ENCODE results near the gene HECTD2. TPM values are rescaled to one million over a fixed set of nuclear protein-coding genes. Genes with fewer than 3 reads are reported as not detected.
"Not testable (repeated sequence)": the region's sequence is repeated elsewhere in the genome, so short reads cannot be mapped to it uniquely, and the experiment has no call there.

HECTD2 gene
- total RNA-seq, 1 experiment from 2014 or later, result 20.9 TPM

GRCh38 chr10:91369978-91370589 lies 40.1 kb upstream of the HECTD2 start:
- H3K27ac ChIP-seq (ENCODE audit: low read depth, low read length, poor library complexity, severe bottlenecking); H3K4me3 ChIP-seq (ENCODE audit: low read depth, low read length, poor library complexity, severe bottlenecking); H3K4me1 ChIP-seq (ENCODE audit: insufficient read depth, low read length, poor library complexity, severe bottlenecking); POLR2A ChIA-PET (ENCODE audit: low non-redundant PET); BruUV-seq (replicated peaks); H3K27me3 ChIP-seq (replicated peaks; ENCODE audit: insufficient read depth, low read depth, low read length, poor library complexity); H3K36me3 ChIP-seq (ENCODE audit: insufficient read depth, low read length, poor library complexity, severe bottlenecking): not testable (repeated sequence)
- CTCF ChIA-PET, result interaction anchor here (1.0 kb wide), 1 partner anchor 71 kb away, joined by 7 read pairs; no protein-coding TSS in a partner anchor
- intact Hi-C loops (cut with micrococcal nuclease; ENCODE audit: unreplicated experiment), result loop anchor here (1.0 kb wide), 1 partner anchor 72 kb away; no protein-coding TSS in a partner anchor
- peak; percentile 55 for DNase-seq (ENCODE audit: low spot score)
- H3K9me3 ChIP-seq (ENCODE audit: low read depth, low read length, poor library complexity, severe bottlenecking), result peaks cover 14% of the 10 kb centered on the region
- TF ChIP-seq CTCF (conservative IDR thresholded peaks at IDR 0.05; ENCODE audit: low read depth, low read length), result peak; percentile 62

GRCh38 chr10:91374052-91374451 lies 36.1 kb upstream of the HECTD2 start:
- ChIA-PET POLR2A (ENCODE audit: low non-redundant PET) (no interaction called here), CTCF (no interaction called here)
- no peak overlapping the region for H3K4me3 ChIP-seq (ENCODE audit: low read depth, low read length, poor library complexity, severe bottlenecking)
- no peak for DNase-seq (ENCODE audit: low spot score)
- H3K27ac ChIP-seq (ENCODE audit: low read depth, low read length, poor library complexity, severe bottlenecking), result no peak overlapping the region
- no peaks in the 10 kb centered on the region for H3K36me3 ChIP-seq (ENCODE audit: insufficient read depth, low read length, poor library complexity, severe bottlenecking)
- H3K9me3 ChIP-seq (ENCODE audit: low read depth, low read length, poor library complexity, severe bottlenecking), result peaks cover 14% of the 10 kb centered on the region
- no peaks in the 10 kb centered on the region for H3K27me3 ChIP-seq (replicated peaks; ENCODE audit: insufficient read depth, low read depth, low read length, poor library complexity)
- intact Hi-C loops (cut with micrococcal nuclease; ENCODE audit: unreplicated experiment), result no loop called here
- no peaks in the 10 kb centered on the region for H3K4me1 ChIP-seq (ENCODE audit: insufficient read depth, low read length, poor library complexity, severe bottlenecking)
- no TSS peak for BruUV-seq (replicated peaks)
- TF ChIP-seq EZH2 (IDR thresholded peaks at IDR 0.05; ENCODE audit: borderline replicate concordance, low read depth, low read length, poor library complexity, severe bottlenecking) (no peak), CTCF (conservative IDR thresholded peaks at IDR 0.05; ENCODE audit: low read depth, low read length) (no peak)

GRCh38 chr10:91378061-91378460 lies 32.1 kb upstream of the HECTD2 start:
- no peak overlapping the region for H3K4me3 ChIP-seq (ENCODE audit: low read depth, low read length, poor library complexity, severe bottlenecking)
- peaks cover 14% of the 10 kb centered on the region for H3K9me3 ChIP-seq (ENCODE audit: low read depth, low read length, poor library complexity, severe bottlenecking)
- DNase-seq (ENCODE audit: low spot score), result peak; percentile 30
- peaks cover 11% of the 10 kb centered on the region for H3K4me1 ChIP-seq (ENCODE audit: insufficient read depth, low read length, poor library complexity, severe bottlenecking)
- BruUV-seq (replicated peaks), result no TSS peak
- no peak for TF ChIP-seq EZH2 (IDR thresholded peaks at IDR 0.05; ENCODE audit: borderline replicate concordance, low read depth, low read length, poor library complexity, severe bottlenecking)
- TF ChIP-seq CTCF (conservative IDR thresholded peaks at IDR 0.05; ENCODE audit: low read depth, low read length), result no peak
- no peaks in the 10 kb centered on the region for H3K36me3 ChIP-seq (ENCODE audit: insufficient read depth, low read length, poor library complexity, severe bottlenecking)
- no peak overlapping the region for H3K27ac ChIP-seq (ENCODE audit: low read depth, low read length, poor library complexity, severe bottlenecking)
- CTCF ChIA-PET, result interaction anchor here (0.5 to 0.6 kb wide), 2 partner anchors 37 to 409 kb away, joined by 4 read pairs; no protein-coding TSS in a partner anchor
- POLR2A ChIA-PET (ENCODE audit: low non-redundant PET), result interaction anchor here (0.7 kb wide), 1 partner anchor 917 kb away, joined by 18 read pairs; no protein-coding TSS in a partner anchor
- H3K27me3 ChIP-seq (replicated peaks; ENCODE audit: insufficient read depth, low read depth, low read length, poor library complexity), result no peaks in the 10 kb centered on the region
- intact Hi-C loops (cut with micrococcal nuclease; ENCODE audit: unreplicated experiment), result no loop called here

Measured in A673 (cell line).